ENCODE results near the gene SP2.

The SP2 gene

GRCh38 chr17:47895856-47896671 is at the start of gene SP2:
SP2 (plus strand) TSS chr17:47896236; CDS start chr17:47896287, 51 bp downstream.
- DNase-seq = peak; percentile 88 to 100 (median 100)

- DNase-seq = no peak
These were observed 49.2 kb upstream of the SP2 start for GRCh38 chr17:47846716-47847340.

- DNase-seq = no peak
These were observed 48.5 kb upstream of the SP2 start for GRCh38 chr17:47847341-47848197.

- DNase-seq = no peak
These were observed 47.9 kb upstream of the SP2 start for GRCh38 chr17:47848198-47848513.

- DNase-seq = no peak
These were observed 45.7 kb upstream of the SP2 start for GRCh38 chr17:47850373-47850691.

- DNase-seq = no peak
These were observed 45.1 kb upstream of the SP2 start, which contains the start of gene SP6 for GRCh38 chr17:47850692-47851573. SP6 (minus strand) TSS chr17:47851163; CDS start chr17:47848429, 2,734 bp downstream.

GRCh38 chr17:47851764-47852112 is 44.3 kb upstream of the SP2 start:
- no peak for DNase-seq

GRCh38 chr17:47852113-47852949 is 43.7 kb upstream of the SP2 start:
- no peak for DNase-seq

GRCh38 chr17:47853616-47854015 is 42.4 kb upstream of the SP2 start:
- no peak for DNase-seq

GRCh38 chr17:47855737-47856136 is 40.3 kb upstream of the SP2 start:
- DNase-seq = no peak

GRCh38 chr17:47856830-47857229 is 39.2 kb upstream of the SP2 start:
- DNase-seq = no peak

GRCh38 chr17:47857551-47858455 is 38.2 kb upstream of the SP2 start:
- DNase-seq = no peak

- no peak for DNase-seq
These were observed 35.6 kb upstream of the SP2 start for GRCh38 chr17:47860386-47860785.

- no peak for DNase-seq
These were observed 33.2 kb upstream of the SP2 start for GRCh38 chr17:47862621-47863440.

- no peak for DNase-seq
These were observed 31.2 kb upstream of the SP2 start for GRCh38 chr17:47864791-47865216.

GRCh38 chr17:47866941-47867340 is 29.1 kb upstream of the SP2 start:
- DNase-seq = no peak

- no peak for DNase-seq
These were observed 28.1 kb upstream of the SP2 start for GRCh38 chr17:47867813-47868533.

- DNase-seq = no peak
These were observed 26.9 kb upstream of the SP2 start for GRCh38 chr17:47869114-47869513.
